ENCODE data around the gene CAMK2A. TPM values are rescaled to one million over a fixed set of nuclear protein-coding genes. Genes with fewer than 3 reads are reported as not detected.

CAMK2A gene
- total RNA-seq, 1 donor from 2014 or later = not detected

- intact Hi-C loops (cut with micrococcal nuclease) = no loop called here
Observed at GRCh38 chr5:150189728-150190502, 99.7 kb downstream of the CAMK2A start, which contains the start of gene SLC6A7. SLC6A7 (plus strand) TSS chr5:150190062; CDS start chr5:150190328, 266 bp downstream.

DNA sequence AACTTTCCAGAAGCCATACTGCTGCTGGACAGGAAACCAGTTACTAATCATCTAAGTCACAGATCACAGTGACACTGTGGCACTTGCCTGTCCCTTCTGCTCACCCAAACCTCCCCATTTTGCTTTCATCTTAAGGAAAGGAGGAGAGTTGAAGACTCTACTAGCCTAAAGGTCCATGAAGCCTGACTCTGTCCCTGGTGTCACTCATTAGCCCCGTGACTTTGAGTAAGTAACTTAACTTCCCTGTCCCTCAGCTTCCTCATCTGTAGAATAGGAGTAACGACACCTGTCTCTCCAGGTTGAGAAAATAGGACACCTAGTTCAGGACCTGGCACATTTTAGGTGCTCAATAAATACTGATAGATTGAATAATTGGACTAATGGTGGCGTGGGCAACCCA lies 100.2 kb downstream of the CAMK2A start:
- intact Hi-C loops (cut with micrococcal nuclease) = no loop called here

DNA sequence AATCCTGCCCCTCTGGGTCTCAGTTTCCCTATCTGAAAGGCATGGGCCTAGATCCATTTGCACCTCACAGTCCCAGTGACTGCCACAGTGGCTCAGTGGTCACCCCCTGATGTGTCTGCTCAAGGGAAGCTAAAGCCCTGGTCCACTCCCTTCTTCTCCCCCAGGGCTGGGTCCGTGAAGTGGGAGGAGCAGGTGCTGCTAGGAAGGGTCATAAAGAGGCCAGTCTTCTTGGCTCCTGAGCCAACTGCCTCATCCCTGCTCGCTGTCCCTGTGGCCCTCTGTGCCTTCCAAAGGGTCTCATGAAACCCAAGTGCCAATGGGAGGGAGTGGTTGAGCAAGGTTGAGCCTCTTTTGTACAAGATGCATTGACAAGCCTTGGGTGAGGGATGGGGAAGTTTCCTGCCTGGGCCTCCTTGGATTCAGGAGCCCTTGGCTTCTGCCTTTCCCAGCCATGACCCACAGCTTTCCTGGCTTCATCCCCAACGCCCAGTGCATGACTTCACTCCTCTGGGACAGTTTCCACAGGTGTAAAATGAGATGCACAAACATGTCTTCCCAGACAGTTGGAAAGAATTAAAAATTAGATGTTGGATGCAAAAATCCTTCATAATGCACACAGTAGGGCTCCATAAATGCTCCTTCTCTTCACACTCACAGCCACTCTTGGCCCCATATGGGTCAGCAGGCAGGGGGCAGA lies 101.3 kb downstream of the CAMK2A start:
- intact Hi-C loops (cut with micrococcal nuclease) = no loop called here

GRCh38 chr5:150186897-150187296 lies 102.7 kb downstream of the CAMK2A start:
- intact Hi-C loops (cut with micrococcal nuclease) = no loop called here

GRCh38 chr5:150186137-150186536 lies 103.4 kb downstream of the CAMK2A start:
- intact Hi-C loops (cut with micrococcal nuclease) = no loop called here

- intact Hi-C loops (cut with micrococcal nuclease) = no loop called here
Observed at GRCh38 chr5:150184990-150185912, 104.3 kb downstream of the CAMK2A start.

DNA sequence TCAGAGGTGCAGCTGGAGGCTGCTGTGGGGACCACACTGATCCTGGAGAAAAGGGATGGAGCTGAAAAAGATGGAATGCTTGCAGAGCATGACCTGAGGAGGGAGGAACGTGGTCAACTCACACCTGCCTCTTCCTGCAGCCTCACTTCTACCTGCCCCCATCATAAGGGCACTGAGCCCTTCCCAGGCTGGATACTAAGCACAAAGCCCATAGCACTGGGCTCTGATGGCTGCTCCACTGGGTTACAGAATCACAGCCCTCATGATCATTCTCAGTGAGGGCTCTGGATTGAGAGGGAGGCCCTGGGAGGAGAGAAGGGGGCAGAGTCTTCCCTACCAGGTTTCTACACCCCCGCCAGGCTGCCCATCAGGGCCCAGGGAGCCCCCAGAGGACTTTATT lies 105.6 kb downstream of the CAMK2A start:
- intact Hi-C loops (cut with micrococcal nuclease) = no loop called here

GRCh38 chr5:150183436-150183835 lies 106.1 kb downstream of the CAMK2A start:
- intact Hi-C loops (cut with micrococcal nuclease) = no loop called here

- intact Hi-C loops (cut with micrococcal nuclease) = no loop called here
Observed at GRCh38 chr5:150182774-150183173, 106.8 kb downstream of the CAMK2A start.

- intact Hi-C loops (cut with micrococcal nuclease) = no loop called here
Observed at GRCh38 chr5:150181766-150182545, 107.6 kb downstream of the CAMK2A start.

DNA sequence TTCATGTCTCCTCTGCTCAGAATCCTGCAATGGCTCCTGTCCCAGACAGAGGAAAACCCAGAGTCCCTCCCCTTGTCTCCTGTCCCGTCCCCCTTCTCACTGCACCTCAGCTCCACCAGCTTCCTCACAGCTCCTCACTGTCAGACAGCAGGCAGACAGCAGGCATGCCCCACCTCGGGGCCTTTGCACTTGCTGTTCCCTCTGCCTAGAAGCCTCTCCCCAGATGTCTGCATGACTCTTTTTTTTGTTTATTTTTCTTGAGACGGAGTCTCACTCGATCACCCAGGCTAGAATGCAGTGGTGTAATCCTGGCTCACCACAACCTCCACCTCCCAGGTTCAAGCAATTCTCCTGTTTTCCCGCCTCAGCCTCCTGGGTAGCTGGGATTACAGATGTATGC lies 108.5 kb downstream of the CAMK2A start:
- intact Hi-C loops (cut with micrococcal nuclease) = no loop called here

DNA sequence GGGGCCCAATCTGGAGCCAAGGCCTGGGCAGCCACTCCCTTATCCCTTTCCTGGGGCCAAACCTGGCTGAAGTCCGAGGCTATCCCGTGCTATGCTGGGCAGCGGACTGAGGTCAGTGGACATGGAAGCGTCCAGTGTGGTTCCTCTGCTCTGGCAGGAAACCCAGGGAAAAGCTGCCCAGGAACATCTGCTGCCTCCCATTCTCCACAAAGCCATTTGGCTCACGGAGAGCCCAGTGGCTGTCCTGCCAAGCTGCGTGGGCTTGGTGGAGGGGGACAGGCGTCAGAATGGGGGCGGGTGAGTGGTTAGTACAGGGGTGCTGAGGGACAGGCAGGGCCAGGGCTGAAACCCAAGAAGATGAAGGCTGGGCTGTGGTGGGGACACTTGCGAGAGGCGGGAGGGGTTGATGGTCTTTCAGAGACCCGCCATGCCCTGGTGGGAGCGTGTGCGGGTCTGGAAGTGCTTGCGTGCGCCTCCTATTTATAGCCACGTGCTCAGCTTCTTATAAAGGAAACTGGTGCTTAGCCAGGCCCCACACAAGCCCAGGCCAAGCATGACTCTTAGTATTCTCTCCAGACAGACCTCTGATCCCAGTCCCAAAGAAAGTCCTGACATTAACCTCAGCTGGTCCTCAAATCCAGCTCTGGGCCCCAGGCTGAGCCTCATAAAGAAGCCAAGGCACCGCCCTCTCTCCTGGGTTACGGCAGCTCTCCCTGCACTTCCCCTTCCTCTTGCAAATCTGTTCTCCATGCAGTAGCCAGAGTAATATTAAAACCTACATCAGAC lies 109.1 kb downstream of the CAMK2A start:
- intact Hi-C loops (cut with micrococcal nuclease) = no loop called here

DNA sequence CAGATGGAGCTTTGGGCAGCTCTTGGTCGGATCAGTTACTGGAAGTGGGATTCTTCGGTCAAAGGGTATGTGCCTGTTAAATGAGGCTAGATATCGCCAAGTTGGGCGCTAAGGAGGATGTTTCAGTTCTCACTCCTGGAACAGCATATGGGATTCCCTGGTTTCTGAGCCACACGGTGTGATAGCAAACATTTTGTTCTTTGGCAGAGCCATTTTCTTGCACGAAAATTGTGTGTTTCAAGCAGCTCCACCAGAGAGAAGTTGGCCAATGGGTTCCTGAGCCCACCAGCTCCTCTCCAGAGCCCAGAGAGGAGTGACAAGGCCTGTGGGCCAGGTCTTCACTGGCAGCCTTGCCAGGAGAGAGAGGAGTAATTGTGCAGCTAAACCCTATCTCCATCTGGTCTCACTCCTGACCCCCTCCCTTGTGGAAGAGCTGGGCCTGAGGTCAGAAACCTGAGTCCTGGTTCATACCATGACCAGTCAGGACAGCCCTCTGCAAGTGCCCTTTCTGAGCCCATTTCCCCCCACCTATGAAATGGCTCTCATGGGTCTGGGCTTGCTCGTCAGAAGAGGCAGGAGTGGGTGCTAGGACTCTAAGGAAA lies 110.5 kb downstream of the CAMK2A start:
- intact Hi-C loops (cut with micrococcal nuclease) = no loop called here

DNA sequence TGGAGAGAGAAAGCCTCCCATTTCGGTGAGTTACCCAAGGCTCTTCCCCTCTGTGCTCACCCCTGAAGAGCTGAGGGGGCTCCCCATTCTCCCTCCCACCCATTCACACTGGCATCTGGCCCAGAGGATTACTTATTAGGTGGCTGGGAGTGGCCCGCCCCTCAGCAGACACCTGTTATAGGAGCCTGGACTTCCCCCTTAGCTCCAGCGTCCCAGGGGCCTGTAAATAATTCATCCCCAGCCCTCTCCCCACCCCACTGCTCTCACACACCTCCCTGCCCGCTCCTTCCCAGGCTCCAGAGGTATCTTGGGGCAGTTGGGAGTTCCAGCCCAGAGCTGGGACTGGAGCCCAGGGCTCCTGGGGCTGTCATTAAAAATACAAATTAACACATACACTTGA lies 111.3 kb downstream of the CAMK2A start:
- intact Hi-C loops (cut with micrococcal nuclease) = no loop called here

- intact Hi-C loops (cut with micrococcal nuclease) = no loop called here
Observed at GRCh38 chr5:150177721-150178120, 111.9 kb downstream of the CAMK2A start.

DNA sequence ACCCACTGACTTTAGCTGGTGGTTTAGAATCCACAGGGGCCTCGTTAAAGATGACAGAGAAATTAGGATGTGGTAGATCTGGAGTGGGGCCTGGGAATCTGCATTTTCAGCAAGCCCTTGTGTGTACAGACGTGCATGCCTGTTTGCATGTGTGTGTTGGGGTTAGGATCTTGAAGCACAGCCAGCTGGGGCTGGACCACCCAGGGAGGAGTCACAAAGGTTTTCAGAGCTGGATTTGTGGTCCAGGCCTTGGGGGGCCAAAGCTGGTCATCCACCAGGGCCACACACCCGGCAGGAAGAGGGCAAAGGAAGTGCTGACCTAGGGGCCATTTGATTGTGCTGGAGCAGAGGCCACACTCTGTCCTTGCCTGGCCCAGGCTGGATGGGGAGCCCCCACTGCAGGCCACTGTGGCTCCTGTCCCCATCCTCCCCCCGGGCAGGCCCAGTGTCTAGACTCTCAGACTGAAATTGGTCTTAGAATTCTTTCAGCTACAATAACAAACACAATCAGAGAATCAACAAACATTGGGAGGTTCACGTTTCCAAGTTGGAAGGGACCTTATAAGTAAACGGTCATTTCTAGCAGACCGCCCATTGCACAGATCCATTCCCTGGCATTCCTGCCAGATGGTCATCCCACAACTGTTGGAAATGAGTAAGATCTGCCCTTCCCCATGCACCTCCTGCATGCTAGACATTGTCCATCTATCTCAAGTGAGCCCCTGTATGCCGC lies 112.7 kb downstream of the CAMK2A start:
- intact Hi-C loops (cut with micrococcal nuclease) = no loop called here

DNA sequence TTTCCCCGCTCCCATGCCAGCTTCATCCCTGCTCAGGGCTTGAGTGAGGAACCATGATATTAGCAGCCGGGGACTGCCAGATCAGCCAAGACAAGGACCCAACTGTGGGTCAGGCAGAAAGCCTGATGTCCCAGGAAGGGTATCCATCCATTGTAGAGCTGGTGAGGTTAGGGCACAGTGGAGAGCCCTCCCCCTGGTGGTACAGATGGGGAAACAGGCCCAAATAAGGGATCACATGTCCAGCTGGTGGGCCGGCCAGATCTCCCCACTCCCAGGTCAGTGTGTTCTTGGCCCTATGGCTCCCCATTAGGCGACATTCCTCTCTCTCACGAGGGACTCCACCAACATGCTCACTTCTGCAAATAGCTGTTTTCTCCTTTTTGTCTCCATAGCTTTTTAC lies 114.0 kb downstream of the CAMK2A start:
- intact Hi-C loops (cut with micrococcal nuclease) = loop anchor here (1.0 kb wide), 2 partner anchors 14 to 45 kb away; no protein-coding TSS in a partner anchor

DNA sequence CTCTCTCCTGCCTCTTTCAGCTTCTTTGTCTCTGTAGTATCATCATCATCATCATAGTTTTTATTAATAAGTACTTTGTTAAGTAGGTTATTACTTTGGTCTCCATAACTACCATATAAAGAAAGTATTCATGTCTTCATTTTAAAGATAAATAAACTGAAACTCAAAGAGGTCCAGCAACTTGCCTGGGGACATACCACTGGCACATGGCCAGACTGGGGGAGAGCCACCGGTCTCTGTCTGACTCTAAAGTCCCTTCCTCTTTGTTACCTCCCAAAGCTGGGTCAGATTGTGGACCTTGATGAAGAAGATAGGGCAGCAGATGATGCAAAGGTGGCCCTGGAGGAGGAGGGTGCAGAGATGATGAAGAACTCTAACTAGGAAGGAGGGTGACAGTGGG lies 114.5 kb downstream of the CAMK2A start:
- intact Hi-C loops (cut with micrococcal nuclease) = loop anchor here (1.0 kb wide), 2 partner anchors 14 to 45 kb away; no protein-coding TSS in a partner anchor

- intact Hi-C loops (cut with micrococcal nuclease) = no loop called here
Observed at GRCh38 chr5:150174285-150174684, 115.3 kb downstream of the CAMK2A start.
